Breast epithelium (tissue), 3 donors: Measurements from ENCODE around the gene CRY2.

Experiments
- CTCF ChIP-seq, 3 donors: fragments of 450-650 bp; IDR thresholded peaks; one replicate each; pipeline ENCODE4 v1.5.1; 2016 to 2017; ENCODE audit warnings: antibody characterized with exemption in 3 of 3, mild to moderate bottlenecking in 3 of 3, moderate library complexity in 3 of 3
- POLR2A ChIP-seq: fragments of 450-650 bp; IDR thresholded peaks from one replicate; pipeline ENCODE4 v1.6.1; 2016; ENCODE audit warnings: antibody characterized with exemption, mild to moderate bottlenecking, moderate library complexity
- POLR2AphosphoS5 ChIP-seq, 3 donors: sonication (generic); formaldehyde crosslinking; IDR thresholded peaks; one replicate each; pipeline ENCODE4 v1.6.1; 2017; ENCODE audit warnings: antibody characterized with exemption in 3 of 3

GRCh38 chr11:45930031-45930794 is 82.9 kb downstream of the CRY2 start:
- TF ChIP-seq POLR2AphosphoS5 (IDR thresholded peaks at IDR 0.05) = no peak
- TF ChIP-seq POLR2A = no peak
- TF ChIP-seq CTCF (IDR thresholded peaks at IDR 0.05) = no peak
